GM12891 (cell line): ENCODE measurements around the gene SNCG.
"Not testable (repeated sequence)": the region's sequence is repeated elsewhere in the genome, so short reads cannot be mapped to it uniquely, and the experiment has no call there.

Experiments
- DNase-seq: peaks from one replicate; pipeline ENCODE4 v3.0.0; 2011; ENCODE audit warnings: low spot score; ENCODE audit not compliant: insufficient read length
- FAIRE-seq: peaks from 2 replicates; lab custom pipeline; 2011; peaks lifted over from hg19 to GRCh38; lab: Jason Lieb, UNC
- PAX5 ChIP-seq: IDR thresholded peaks from 2 replicates; pipeline ENCODE4 v1.6.1; 2011; ENCODE audit warnings: low read length, moderate library complexity, mild to moderate bottlenecking; ENCODE audit not compliant: insufficient read depth, severe bottlenecking
- POLR2A ChIP-seq: IDR thresholded peaks from 2 replicates; pipeline ENCODE4 v1.6.1; 2011; ENCODE audit warnings: low read depth, low read length, control low read depth
- POLR2AphosphoS5 ChIP-seq: IDR thresholded peaks from 2 replicates; pipeline ENCODE4 v1.6.1; 2011; ENCODE audit warnings: low read depth, low read length, control low read depth
- POU2F2 ChIP-seq: IDR thresholded peaks from 2 replicates; pipeline ENCODE4 v1.6.1; 2011; ENCODE audit warnings: low read depth, mild to moderate bottlenecking, control low read depth, low read length, moderate library complexity
- SPI1 ChIP-seq: IDR thresholded peaks from 2 replicates; pipeline ENCODE4 v1.6.1; 2011; ENCODE audit warnings: low read depth, low read length, control low read depth
- TAF1 ChIP-seq: IDR thresholded peaks from 2 replicates; pipeline ENCODE4 v1.6.1; 2011; ENCODE audit warnings: low read depth, low read length, control low read depth

The SNCG gene

GRCh38 chr10:86937502-86938154, 20.8 kb upstream of the SNCG start:
- DNase-seq (no peak), FAIRE-seq (no peak)
- TF ChIP-seq TAF1 (no peak), POLR2A (no peak), SPI1 (no peak), POLR2AphosphoS5 (no peak), POU2F2 (no peak), PAX5 (no peak)

- no peak for DNase-seq
- TF ChIP-seq SPI1 (no peak), POLR2A (no peak), POLR2AphosphoS5 (no peak), TAF1 (no peak), POU2F2 (no peak), PAX5 (no peak)
- peak; percentile 5 for FAIRE-seq
These were observed 20.1 kb upstream of the SNCG start for GRCh38 chr10:86938260-86938659.

- not testable (repeated sequence) for FAIRE-seq, DNase-seq
These were observed 18.3 kb upstream of the SNCG start for GRCh38 chr10:86940076-86940475.

GRCh38 chr10:86940677-86941076, 17.7 kb upstream of the SNCG start:
- no peak for FAIRE-seq
- DNase-seq = no peak
- TF ChIP-seq POLR2AphosphoS5 (no peak), POU2F2 (no peak), PAX5 (no peak)

GRCh38 chr10:86941426-86941825, 17.0 kb upstream of the SNCG start:
- no peak for TF ChIP-seq PAX5
- FAIRE-seq = no peak
- no peak for DNase-seq

- FAIRE-seq (no peak), DNase-seq (no peak)
- TF ChIP-seq POU2F2 (no peak), TAF1 (no peak), POLR2A (no peak), POLR2AphosphoS5 (no peak), SPI1 (no peak), PAX5 (no peak)
These were observed 16.4 kb upstream of the SNCG start for GRCh38 chr10:86941991-86942421.

- FAIRE-seq (no peak), DNase-seq (no peak)
- TF ChIP-seq POLR2A = no peak
- TF ChIP-seq POU2F2 = no peak
- no peak for TF ChIP-seq PAX5
- no peak for TF ChIP-seq TAF1
- no peak for TF ChIP-seq SPI1
- TF ChIP-seq POLR2AphosphoS5 = no peak
These were observed 15.7 kb upstream of the SNCG start for GRCh38 chr10:86942441-86943315.

- DNase-seq = no peak
- no peak for FAIRE-seq
These were observed 14.9 kb upstream of the SNCG start for GRCh38 chr10:86943316-86944030.

GRCh38 chr10:86944031-86944419, 14.4 kb upstream of the SNCG start:
- DNase-seq = no peak
- TF ChIP-seq SPI1 (no peak), POU2F2 (no peak), TAF1 (no peak), PAX5 (no peak), POLR2AphosphoS5 (no peak), POLR2A (no peak)
- no peak for FAIRE-seq

More at GRCh38 chr10:86943316-86944030, 14.9 kb upstream of the SNCG start:
- no peak for TF ChIP-seq PAX5
- TF ChIP-seq POU2F2 = no peak
- no peak for TF ChIP-seq POLR2A
- no peak for TF ChIP-seq POLR2AphosphoS5
- no peak for TF ChIP-seq SPI1
- no peak for TF ChIP-seq TAF1

- TF ChIP-seq POLR2A = no peak
- TF ChIP-seq PAX5 = no peak
- no peak for TF ChIP-seq POLR2AphosphoS5
- no peak for TF ChIP-seq POU2F2
- TF ChIP-seq SPI1 = no peak
- TF ChIP-seq TAF1 = no peak
- FAIRE-seq = no peak
- no peak for DNase-seq
These were observed 13.9 kb upstream of the SNCG start for GRCh38 chr10:86944471-86944870.
